ENCODE data around the gene TIMP1. TPM values are rescaled to one million over a fixed set of nuclear protein-coding genes. Genes with fewer than 3 reads are reported as not detected.

The TIMP1 gene
- total and polyA plus RNA-seq, 2 of the 13 experiments (the other 11 are each of a cell fraction or from before 2014, with no cell fraction given), result 12.3 to 45.8 TPM

DNA sequence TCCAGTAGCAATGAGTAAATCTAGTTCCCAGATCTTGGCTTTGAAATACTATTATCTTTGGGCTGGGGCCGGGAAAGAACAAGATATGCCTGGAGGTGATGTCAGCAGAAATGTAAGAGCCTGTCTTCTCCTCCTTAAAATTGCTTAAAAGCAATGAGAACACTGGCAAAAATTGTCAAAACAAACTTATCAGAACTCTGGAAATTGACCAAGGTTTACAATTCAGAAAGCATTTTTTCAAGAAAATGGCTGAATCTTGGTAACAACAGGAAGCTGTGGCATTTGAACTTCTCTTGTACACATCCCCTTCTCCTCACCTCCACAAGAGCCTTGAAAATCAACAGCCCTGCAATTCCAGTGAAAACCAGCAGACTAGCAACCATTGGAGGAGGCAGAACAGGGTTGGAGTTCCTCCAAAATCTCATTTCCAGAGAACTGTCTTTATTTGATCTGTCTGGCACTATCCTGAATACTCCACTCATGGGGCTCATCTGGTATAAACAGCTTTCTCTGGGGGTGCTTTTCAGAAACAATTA, 13.5 kb downstream of the TIMP1 start:
- no TSS peak for BruUV-seq (replicated peaks)
- POLR2A ChIA-PET, result no interaction called here

More for the DNA sequence above, 13.5 kb downstream of the TIMP1 start:
- in situ Hi-C loops (cut with HindIII; ENCODE audit: extremely low pct_ligation_motif_present, low pct_unique_long_range_greater_than_20kb) (no loop called here), intact Hi-C loops (cut with micrococcal nuclease; ENCODE audit: unreplicated experiment) (no loop called here)
- Histone ChIP-seq H4K20me1 (ENCODE audit: insufficient read depth, low read length) (no peaks in the 10 kb centered on the region), H3K36me3 (replicated peaks in 1 of 2; ENCODE audit: control insufficient read depth in 1 of 2, insufficient read depth in 2 of 2, low read length in 2 of 2) (no peaks in the 10 kb centered on the region), H3K4me2 (ENCODE audit: low read depth, low read length) (no peak overlapping the region), H3K9me3 (ENCODE audit: low read length) (no peaks in the 10 kb centered on the region), H3K27me3 (ENCODE audit: control insufficient read depth in 1 of 2, insufficient read depth in 2 of 2, low read length in 2 of 2) (no peaks in the 10 kb centered on the region; a peak in 1 of 5 replicates), H2AFZ (ENCODE audit: low read length) (no peak overlapping the region), H3K79me2 (ENCODE audit: insufficient read depth, low read length) (no peaks in the 10 kb centered on the region), H3K4me3 (replicated peaks in 1 of 3; ENCODE audit: insufficient read depth in 1 of 3, low read depth in 2 of 3, low read length in 3 of 3) (no peak overlapping the region), H3K27ac (ENCODE audit: extremely low read length, insufficient read depth, low read length) (no peak overlapping the region), H3K9ac (ENCODE audit: insufficient read depth, low read depth, low read length) (no peak overlapping the region), H3K4me1 (ENCODE audit: insufficient read depth, low read length) (no peaks in the 10 kb centered on the region)
- DNase-seq (ENCODE audit: low spot score) (no peak), ATAC-seq (no peak), FAIRE-seq (no peak)
- no peak for TF ChIP-seq MAF1 (CRISPR knock-in tag; IDR thresholded peaks at IDR 0.05; ENCODE audit: borderline replicate concordance)
- no peak for TF ChIP-seq ZNF768 (CRISPR knock-in tag; IDR thresholded peaks at IDR 0.05)
- no peak for TF ChIP-seq ZBTB38 (CRISPR knock-in tag; IDR thresholded peaks at IDR 0.05)
- TF ChIP-seq TSC22D2 (CRISPR knock-in tag; IDR thresholded peaks at IDR 0.05; ENCODE audit: borderline replicate concordance), result no peak
- TF ChIP-seq ZBTB8A (CRISPR knock-in tag; IDR thresholded peaks at IDR 0.05; ENCODE audit: borderline replicate concordance, low read depth), result no peak
- no peak for TF ChIP-seq TEAD3 (CRISPR knock-in tag; optimal IDR thresholded peaks at IDR 0.05; ENCODE audit: borderline replicate concordance)
- TF ChIP-seq NFE2 (CRISPR knock-in tag; IDR thresholded peaks at IDR 0.05), result no peak
- TF ChIP-seq ZNF317 (CRISPR knock-in tag; IDR thresholded peaks at IDR 0.05), result no peak
- no peak for TF ChIP-seq YEATS4 (CRISPR knock-in tag; IDR thresholded peaks at IDR 0.05; ENCODE audit: borderline replicate concordance)
- TF ChIP-seq, protein P1, sequence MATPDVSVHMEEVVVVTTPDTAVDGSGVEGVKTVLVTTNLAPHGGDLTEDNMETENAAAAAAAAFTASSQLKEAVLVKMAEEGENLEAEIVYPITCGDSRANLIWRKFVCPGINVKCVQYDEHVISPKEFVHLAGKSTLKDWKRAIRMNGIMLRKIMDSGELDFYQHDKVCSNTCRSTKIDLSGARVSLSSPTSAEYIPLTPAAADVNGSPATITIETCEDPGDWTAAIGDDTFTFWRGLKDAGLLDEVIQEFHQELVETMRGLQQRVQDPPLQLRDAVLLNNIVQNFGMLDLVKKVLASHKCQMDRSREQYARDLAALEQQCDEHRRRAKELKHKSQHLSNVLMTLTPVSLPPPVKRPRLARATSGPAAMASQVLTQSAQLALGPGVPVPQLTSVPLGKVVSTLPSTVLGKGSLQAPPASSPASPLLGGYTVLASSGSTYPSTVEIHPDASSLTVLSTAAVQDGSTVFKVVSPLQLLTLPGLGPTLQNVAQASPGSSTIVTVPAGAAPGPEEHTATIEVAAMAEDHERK (CRISPR knock-in tag; IDR thresholded peaks at IDR 0.05; ENCODE audit: low read depth), result no peak
- no peak for TF ChIP-seq ZNF30 (CRISPR knock-in tag; IDR thresholded peaks at IDR 0.05)
- TF ChIP-seq SIX4 (CRISPR knock-in tag; IDR thresholded peaks at IDR 0.05), result no peak
- TF ChIP-seq GATAD2A (CRISPR knock-in tag; IDR thresholded peaks at IDR 0.05), result no peak
- TF ChIP-seq HNRNPLL (IDR thresholded peaks at IDR 0.05; ENCODE audit: low read depth, low read length, poor library complexity, severe bottlenecking), result no peak
- TF ChIP-seq, protein P2, sequence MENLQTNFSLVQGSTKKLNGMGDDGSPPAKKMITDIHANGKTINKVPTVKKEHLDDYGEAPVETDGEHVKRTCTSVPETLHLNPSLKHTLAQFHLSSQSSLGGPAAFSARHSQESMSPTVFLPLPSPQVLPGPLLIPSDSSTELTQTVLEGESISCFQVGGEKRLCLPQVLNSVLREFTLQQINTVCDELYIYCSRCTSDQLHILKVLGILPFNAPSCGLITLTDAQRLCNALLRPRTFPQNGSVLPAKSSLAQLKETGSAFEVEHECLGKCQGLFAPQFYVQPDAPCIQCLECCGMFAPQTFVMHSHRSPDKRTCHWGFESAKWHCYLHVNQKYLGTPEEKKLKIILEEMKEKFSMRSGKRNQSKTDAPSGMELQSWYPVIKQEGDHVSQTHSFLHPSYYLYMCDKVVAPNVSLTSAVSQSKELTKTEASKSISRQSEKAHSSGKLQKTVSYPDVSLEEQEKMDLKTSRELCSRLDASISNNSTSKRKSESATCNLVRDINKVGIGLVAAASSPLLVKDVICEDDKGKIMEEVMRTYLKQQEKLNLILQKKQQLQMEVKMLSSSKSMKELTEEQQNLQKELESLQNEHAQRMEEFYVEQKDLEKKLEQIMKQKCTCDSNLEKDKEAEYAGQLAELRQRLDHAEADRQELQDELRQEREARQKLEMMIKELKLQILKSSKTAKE (CRISPR knock-in tag; IDR thresholded peaks at IDR 0.05; ENCODE audit: borderline replicate concordance), result no peak
- no peak for TF ChIP-seq ZNF432 (CRISPR knock-in tag; IDR thresholded peaks at IDR 0.05; ENCODE audit: borderline replicate concordance)
- TF ChIP-seq KDM4B (CRISPR knock-in tag; IDR thresholded peaks at IDR 0.05), result no peak
- no peak for TF ChIP-seq ZNF280B (CRISPR knock-in tag; IDR thresholded peaks at IDR 0.05; ENCODE audit: borderline replicate concordance)
- TF ChIP-seq DNMT1 (CRISPR knock-in tag; IDR thresholded peaks at IDR 0.05), result no peak
- TF ChIP-seq FIP1L1 (IDR thresholded peaks at IDR 0.05; ENCODE audit: borderline replicate concordance, insufficient read depth, low read depth, low read length), result no peak
- CTCF ChIA-PET (ENCODE audit: low intra/inter-chr PET ratio, low total read pairs), result no interaction called here
- WGBS (ENCODE audit: low lambda C conversion rate), result 8% methylated on average over 1 of the region's 1 CpG

Data from HepG2 (cell line).